LNCaP clone FGC (cell line): Measurements from ENCODE around the gene GLRA3.

Source experiments
- DNase-seq: peaks from one replicate; pipeline ENCODE4 v3.0.0-alpha.2; 2011; ENCODE audit warnings: low read depth
- H3K4me3 ChIP-seq: 2 replicates; pipeline ENCODE4 v1.5.1; 2011; ENCODE audit warnings: mild to moderate bottlenecking, low read depth, low read length, control low read depth
- CTCF ChIP-seq: IDR thresholded peaks from 2 replicates; pipeline ENCODE4 v1.5.1; 2012; ENCODE audit warnings: mild to moderate bottlenecking; ENCODE audit not compliant: control insufficient read depth, insufficient read depth; ENCODE audit errors: extremely low read depth

The GLRA3 gene

DNA sequence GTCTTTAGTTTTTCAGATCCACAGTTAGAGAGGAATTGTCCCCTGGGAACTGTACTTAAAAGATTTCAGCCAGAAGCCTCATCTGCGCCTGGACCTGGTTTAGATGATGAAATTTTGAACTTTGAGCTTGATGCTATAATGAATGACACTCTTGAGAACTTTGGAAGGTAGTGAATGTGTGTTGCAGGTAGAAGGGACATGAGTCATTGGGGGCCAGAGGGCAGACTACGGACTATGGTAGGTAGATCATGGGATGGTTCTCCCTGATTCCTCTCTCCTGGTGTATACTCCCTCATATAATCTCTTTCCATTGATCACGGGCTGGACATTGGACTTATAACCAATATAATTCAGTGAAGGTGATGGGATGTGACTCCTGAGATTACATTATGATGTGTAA lies 38.9 kb upstream of the GLRA3 start:
- TF ChIP-seq CTCF: no peak
- H3K4me3 ChIP-seq: no peak overlapping the region
- no peak for DNase-seq

GRCh38 chr4:174865418-174865985 lies 36.5 kb upstream of the GLRA3 start:
- no peak overlapping the region for H3K4me3 ChIP-seq
- no peak for TF ChIP-seq CTCF
- no peak for DNase-seq

- H3K4me3 ChIP-seq: no peak overlapping the region
- DNase-seq: no peak
- TF ChIP-seq CTCF: no peak
These were observed 35.0 kb upstream of the GLRA3 start for GRCh38 chr4:174864031-174864430.

DNA sequence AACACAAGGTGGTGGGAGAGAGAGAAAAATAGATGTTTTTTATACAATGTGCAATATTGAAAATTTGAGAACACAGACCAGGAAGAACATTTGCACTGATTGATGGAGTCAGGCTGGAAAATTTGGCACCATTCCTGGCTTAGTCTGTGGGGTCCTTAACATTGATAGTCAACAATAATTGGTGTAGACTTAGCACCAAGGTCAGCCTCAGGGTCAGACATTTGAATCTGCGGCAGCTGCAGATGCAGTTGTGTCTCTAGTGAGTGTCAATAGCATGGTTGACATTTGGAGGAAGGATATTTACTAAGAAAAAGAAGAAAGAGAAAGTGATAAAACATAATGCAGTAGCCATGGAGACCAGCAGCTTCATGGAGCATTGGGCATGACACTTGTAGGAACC lies 31.5 kb upstream of the GLRA3 start:
- TF ChIP-seq CTCF: no peak
- H3K4me3 ChIP-seq: no peak overlapping the region
- DNase-seq: no peak

GRCh38 chr4:174859904-174860303 lies 30.9 kb upstream of the GLRA3 start:
- no peak for DNase-seq
- no peak for TF ChIP-seq CTCF
- no peak overlapping the region for H3K4me3 ChIP-seq

DNA sequence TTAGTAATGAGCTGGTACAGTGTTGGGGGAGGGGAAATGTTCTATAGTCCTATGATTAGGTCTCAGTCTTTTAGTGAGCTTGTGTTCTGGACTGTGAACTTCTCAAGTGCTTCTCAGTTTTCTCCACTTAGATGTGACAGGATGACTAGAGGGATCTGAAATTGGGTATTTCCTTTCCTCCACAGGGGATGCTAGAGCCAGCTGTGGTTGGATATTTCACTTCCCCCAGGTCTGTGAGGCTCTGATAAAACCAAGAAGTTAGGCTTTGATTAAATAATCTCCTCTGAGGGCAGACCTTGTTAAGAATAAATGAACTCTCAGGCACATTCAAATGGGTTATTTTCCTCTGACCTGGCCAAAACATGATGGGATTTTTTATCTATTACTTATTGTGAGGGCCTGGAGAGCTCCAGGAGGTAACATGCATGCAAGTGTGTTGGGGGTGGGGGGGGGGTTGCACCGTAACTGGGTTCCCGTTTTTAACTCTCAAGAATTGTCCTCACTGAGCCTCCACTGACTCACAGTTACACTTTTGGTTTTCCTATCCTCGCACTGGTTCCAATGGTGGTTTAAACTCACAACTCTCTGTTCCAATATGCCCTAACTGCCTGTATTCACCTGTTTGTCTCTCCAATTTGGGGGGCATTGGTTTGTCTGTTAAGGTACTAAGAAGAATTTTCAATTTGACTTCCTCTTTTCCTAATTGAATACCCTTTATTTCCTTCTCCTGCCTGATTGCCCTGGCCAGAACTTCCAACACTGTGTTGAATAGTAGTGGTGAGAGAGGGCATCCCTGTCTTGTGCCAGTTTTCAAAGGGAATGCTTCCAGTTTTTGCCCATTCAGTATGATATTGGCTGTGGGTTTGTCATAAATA lies 28.1 kb upstream of the GLRA3 start:
- no peak for DNase-seq
- H3K4me3 ChIP-seq: no peak overlapping the region
- TF ChIP-seq CTCF: no peak
